Endothelial cell of umbilical vein (primary cell): ENCODE results near the gene FBXO33. TPM values are rescaled to one million over a fixed set of nuclear protein-coding genes. Genes with fewer than 3 reads are reported as not detected.

Experiments used
- BruUV-seq: library from RNA; stranded (reverse); fragments of 400-500 nt; replicated peaks from 2 replicates; lab custom pipeline; 2021; lab: Mats Ljungman, UMichigan
- CTCF ChIA-PET: fragments of 300-600, 350-600 bp; sonication (Branson Sonifier 250); formaldehyde crosslinking; loops from one replicate; lab custom pipeline; 2021; ENCODE audit warnings: antibody characterized with exemption, inconsistent platforms; lab: Charles Lee
- POLR2A ChIA-PET: fragments of 300-600, 350-600 bp; sonication (Branson Sonifier 250); formaldehyde crosslinking; loops from one replicate; lab custom pipeline; 2021; ENCODE audit warnings: antibody characterized with exemption, inconsistent platforms; lab: Charles Lee
- DNase-seq: peaks from one replicate; pipeline ENCODE4 v3.0.0-alpha.2; 2011; ENCODE audit warnings: low read depth, low spot score
- FAIRE-seq: peaks from 2 replicates; lab custom pipeline; 2011; peaks lifted over from hg19 to GRCh38; lab: Jason Lieb, UNC
- H2AFZ ChIP-seq: 2 replicates; pipeline ENCODE4 v1.6.0; 2012; ENCODE audit warnings: low read depth, low read length, control low read depth, inconsistent platforms
- H3K27ac ChIP-seq: 2 replicates; pipeline ENCODE4 v1.5.1; 2011; ENCODE audit warnings: low read depth, mild to moderate bottlenecking, control low read depth, low read length, moderate library complexity; ENCODE audit not compliant: insufficient read depth
- H3K27me3 ChIP-seq, 2 experiments: 2 replicates each; pipeline versions ENCODE4 v1.6.0 to v1.6.1; 2011; ENCODE audit warnings: low read length in 2 of 2, mixed read lengths in 1 of 2; ENCODE audit not compliant: control insufficient read depth in 2 of 2, insufficient read depth in 2 of 2
- H3K36me3 ChIP-seq, 2 experiments: 2 replicates in 1 of 2; 3 replicates in 1 of 2; pipeline ENCODE4 v1.5.1; 2011; ENCODE audit warnings: low read length in 2 of 2, mild to moderate bottlenecking in 1 of 2, moderate library complexity in 1 of 2; ENCODE audit not compliant: control insufficient read depth in 2 of 2, insufficient read depth in 2 of 2; ENCODE audit errors: extremely low read depth in 1 of 2
- H3K4me1 ChIP-seq: 3 replicates; pipeline ENCODE4 v1.5.1; 2011; ENCODE audit warnings: mild to moderate bottlenecking, low read length; ENCODE audit not compliant: control insufficient read depth, insufficient read depth; ENCODE audit errors: extremely low read depth
- H3K4me2 ChIP-seq: 2 replicates; pipeline ENCODE4 v1.6.1; 2011; ENCODE audit warnings: low read length, control low read depth, mixed read lengths; ENCODE audit not compliant: insufficient read depth
- H3K4me3 ChIP-seq, 3 experiments: fragments of 200-600 bp in 1 of 3; sonication (generic), shearing (Covaris generic) in 1 of 3; replicated peaks in 1 of 3; 2 replicates each; pipeline ENCODE4 v1.5.1; 2011 to 2016; ENCODE audit warnings: control low read depth in 3 of 3, low read length in 3 of 3, mild to moderate bottlenecking in 2 of 3, inconsistent platforms in 1 of 3, low read depth in 1 of 3, moderate library complexity in 1 of 3; ENCODE audit not compliant: insufficient read depth in 1 of 3
- H3K79me2 ChIP-seq: 2 replicates; pipeline ENCODE4 v1.6.0; 2012; ENCODE audit warnings: low read length, inconsistent platforms; ENCODE audit not compliant: control insufficient read depth, insufficient read depth
- H3K9ac ChIP-seq: replicated peaks from 2 replicates; pipeline ENCODE3; 2011; ENCODE audit warnings: low read length, control low read depth; ENCODE audit not compliant: insufficient read depth; ENCODE audit errors: extremely low read depth
- H3K9me1 ChIP-seq: replicated peaks from 3 replicates; pipeline ENCODE4 v1.6.0; 2011; ENCODE audit warnings: mild to moderate bottlenecking, low read length; ENCODE audit not compliant: control insufficient read depth, insufficient read depth; ENCODE audit errors: extremely low read depth
- H3K9me3 ChIP-seq: replicated peaks from 2 replicates; pipeline ENCODE4 v1.5.1; 2012; ENCODE audit warnings: low read length, inconsistent platforms; ENCODE audit not compliant: control insufficient read depth, insufficient read depth
- H4K20me1 ChIP-seq: replicated peaks from 2 replicates; pipeline ENCODE3; 2011; ENCODE audit warnings: mild to moderate bottlenecking, low read length; ENCODE audit not compliant: control insufficient read depth, insufficient read depth; ENCODE audit errors: extremely low read depth
- CTCF ChIP-seq, 2 donors: IDR thresholded peaks; 1 replicate in 1 of 2; 2 replicates in 1 of 2; pipeline ENCODE4 v1.5.1; 2011; ENCODE audit warnings: low read length in 2 of 2, mild to moderate bottlenecking in 2 of 2, moderate library complexity in 2 of 2, control low read depth in 1 of 2, inconsistent platforms in 1 of 2, low read depth in 1 of 2; ENCODE audit not compliant: insufficient read depth in 1 of 2; ENCODE audit errors: extremely low read depth in 1 of 2
- EZH2 ChIP-seq: IDR thresholded peaks from 2 replicates; pipeline ENCODE4 v1.6.1; 2012; ENCODE audit warnings: borderline replicate concordance, low read depth, mild to moderate bottlenecking, moderate library complexity, low read length, inconsistent platforms; ENCODE audit not compliant: severe bottlenecking
- FOS ChIP-seq: IDR thresholded peaks from 2 replicates; pipeline ENCODE4 v1.6.1; 2011; ENCODE audit warnings: mild to moderate bottlenecking, low read length, moderate library complexity, borderline replicate concordance; ENCODE audit not compliant: insufficient read depth
- GATA2 ChIP-seq: IDR thresholded peaks from 2 replicates; pipeline ENCODE4 v1.7.0; 2011; ENCODE audit warnings: low read depth, mild to moderate bottlenecking, moderate library complexity, mixed read lengths, low read length; ENCODE audit not compliant: insufficient read length, insufficient read depth
- JUN ChIP-seq: IDR thresholded peaks from 2 replicates; pipeline ENCODE4 v1.6.1; 2011; ENCODE audit warnings: borderline replicate concordance, low read depth; ENCODE audit not compliant: insufficient read length, insufficient read depth
- MAX ChIP-seq: IDR thresholded peaks from 2 replicates; pipeline ENCODE4 v1.6.1; 2011; ENCODE audit not compliant: insufficient read depth, insufficient read length
- MYC ChIP-seq: IDR thresholded peaks from one replicate; pipeline ENCODE4 v1.6.1; 2011; ENCODE audit warnings: mild to moderate bottlenecking, low read depth, low read length
- POLR2A ChIP-seq: IDR thresholded peaks from 2 replicates; pipeline ENCODE4 v1.6.1; 2012; ENCODE audit warnings: low read depth, mild to moderate bottlenecking, control low read depth, low read length
- POLR2AphosphoS5 ChIP-seq: IDR thresholded peaks from 2 replicates; pipeline ENCODE4 v1.6.1; 2012; ENCODE audit warnings: low read depth, mild to moderate bottlenecking, control low read depth, low read length, moderate library complexity; ENCODE audit not compliant: insufficient read depth
- dilution Hi-C: fragments of 300-500 bp; cut with MboI; formaldehyde crosslinking; loops from one replicate; pipeline ENCODE4 v1.15.0; 2019; ENCODE audit warnings: low sequenced_read_pairs; ENCODE audit not compliant: extremely low pct_ligation_motif_present
- intact Hi-C: fragments of 100-400 bp; cut with micrococcal nuclease; formaldehyde crosslinking; loops from one replicate; pipeline ENCODE4 v1.10.0; 2022
- polyA plus RNA-seq, 4 experiments: library from polyadenylated mRNA; depleted of rRNA in 3 of 4; stranded (reverse) in 3 of 4; unstranded in 1 of 4; fragments of >200 nt; gene quantifications; 2 replicates each; pipeline versions ENCODE4 v1.2.1 to v1.2.3, GENCODE V29; 2011 to 2012; ENCODE audit warnings: missing spikeins in 1 of 4
- total RNA-seq: library from RNA; stranded (reverse); gene quantifications from 2 replicates; pipeline ENCODE4 v1.2.3, GENCODE V29; 2021

FBXO33 gene
- total and polyA plus RNA-seq, 2 donors (not counting 3 experiments of a cell fraction or from before 2014, with no cell fraction given), result 4.2 to 5.0 TPM

- Histone ChIP-seq H3K9ac (no peak overlapping the region), H2AFZ (no peak overlapping the region), H3K79me2 (no peaks in the 10 kb centered on the region), H3K27me3 (no peaks in the 10 kb centered on the region), H3K9me3 (no peaks in the 10 kb centered on the region), H3K4me1 (no peaks in the 10 kb centered on the region), H3K4me3 (no peak overlapping the region), H3K36me3 (no peaks in the 10 kb centered on the region), H4K20me1 (no peaks in the 10 kb centered on the region), H3K27ac (no peak overlapping the region), H3K4me2 (no peak overlapping the region), H3K9me1 (no peaks in the 10 kb centered on the region)
- TF ChIP-seq POLR2AphosphoS5, result no peak
- no peak for TF ChIP-seq JUN
- no peak for TF ChIP-seq EZH2
- POLR2A ChIA-PET, result no interaction called here
- BruUV-seq, result no TSS peak
- DNase-seq, result no peak
- FAIRE-seq, result no peak
- CTCF ChIA-PET, result no interaction called here
- dilution Hi-C loops (no loop called here), intact Hi-C loops (no loop called here)
These were observed 42.2 kb upstream of the FBXO33 start for GRCh38 chr14:39474416-39474911.

- ChIA-PET CTCF (no interaction called here), POLR2A (no interaction called here)
- DNase-seq (no peak), FAIRE-seq (no peak)
- no TSS peak for BruUV-seq
- Histone ChIP-seq H2AFZ (no peak overlapping the region), H3K4me3 (no peak overlapping the region), H3K27me3 (no peaks in the 10 kb centered on the region), H3K79me2 (no peaks in the 10 kb centered on the region), H3K4me2 (no peak overlapping the region), H3K9me1 (no peaks in the 10 kb centered on the region), H3K36me3 (no peaks in the 10 kb centered on the region), H4K20me1 (no peaks in the 10 kb centered on the region), H3K27ac (no peak overlapping the region), H3K4me1 (no peaks in the 10 kb centered on the region), H3K9ac (no peak overlapping the region), H3K9me3 (no peaks in the 10 kb centered on the region)
- intact Hi-C loops, result no loop called here
- dilution Hi-C loops, result no loop called here
- TF ChIP-seq CTCF (IDR thresholded peaks at IDR 0.05; ENCODE audit: extremely low read depth in 1 of 2, insufficient read depth in 1 of 2, low read depth in 1 of 2, low read length in 2 of 2) (no peak), POLR2A (no peak), GATA2 (no peak), FOS (no peak), EZH2 (no peak), JUN (no peak), POLR2AphosphoS5 (no peak), MAX (no peak), MYC (no peak)
These were observed 39.8 kb upstream of the FBXO33 start for GRCh38 chr14:39472078-39472477.
